Mucosa of descending colon (tissue), 3 donors: ENCODE data around the gene SPAST. TPM values are rescaled to one million over a fixed set of nuclear protein-coding genes. Genes with fewer than 3 reads are reported as not detected.

Experiments used
- ATAC-seq: fragments of 200-7000 bp; cut with Tn5 transposase; one replicate; pipeline ENCODE4 v1.9.1; 2020; ENCODE audit warnings: mild to moderate bottlenecking, moderate library complexity
- DNase-seq, 3 donors: peaks; one replicate each; pipeline ENCODE4 v3.0.0-alpha.2; 2020
- H3K36me3 ChIP-seq: fragments of 200-600 bp; one replicate; pipeline ENCODE4 v1.8.0; 2021; ENCODE audit warnings: low read depth, mild to moderate bottlenecking
- H3K4me1 ChIP-seq: fragments of 200-600 bp; one replicate; pipeline ENCODE4 v1.8.0; 2021; ENCODE audit warnings: low read depth, mild to moderate bottlenecking
- H3K4me3 ChIP-seq: fragments of 200-600 bp; one replicate; pipeline ENCODE4 v1.8.0; 2021; ENCODE audit warnings: mild to moderate bottlenecking
- H3K9me3 ChIP-seq: fragments of 200-600 bp; one replicate; pipeline ENCODE4 v1.8.0; 2021; ENCODE audit warnings: mild to moderate bottlenecking
- intact Hi-C, 2 donors: fragments of 100-400 bp; cut with DNase I in 1 of 2; cut with micrococcal nuclease in 1 of 2; formaldehyde crosslinking; loops; one replicate each; pipeline versions ENCODE4 v1.11.0 to v1.11.1; 2022; cut with DNase I, micrococcal nuclease
- total RNA-seq, 3 donors: library from RNA; stranded (reverse); fragmentation: NEBNext Ultra II Directional in 2 of 3; extraction: Animal tissue kit (Norgen Biotek cat#: 25700) in 2 of 3; gene quantifications; one replicate each; pipeline versions ENCODE4 v1.2.1 to v1.2.4, GENCODE V29; 2021 to 2023
- TF ChIP-seq, protein P1 (sequence below): fragments of 200-600 bp; IDR thresholded peaks from one replicate; pipeline ENCODE4 v1.8.0; 2022; ENCODE audit warnings: antibody characterized with exemption, mild to moderate bottlenecking
- donor health status: DM: no; HTN: no; CAD: no; lungs with moderate emphysema.
- donor health status: DM: no; HTN: no; CAD: no.
- donor health status: DM: no; HTN: yes; CAD: no.

Gene SPAST
- total RNA-seq, 3 donors from 2014 or later, result 17.2 to 18.9 (median 17.2) TPM

DNA sequence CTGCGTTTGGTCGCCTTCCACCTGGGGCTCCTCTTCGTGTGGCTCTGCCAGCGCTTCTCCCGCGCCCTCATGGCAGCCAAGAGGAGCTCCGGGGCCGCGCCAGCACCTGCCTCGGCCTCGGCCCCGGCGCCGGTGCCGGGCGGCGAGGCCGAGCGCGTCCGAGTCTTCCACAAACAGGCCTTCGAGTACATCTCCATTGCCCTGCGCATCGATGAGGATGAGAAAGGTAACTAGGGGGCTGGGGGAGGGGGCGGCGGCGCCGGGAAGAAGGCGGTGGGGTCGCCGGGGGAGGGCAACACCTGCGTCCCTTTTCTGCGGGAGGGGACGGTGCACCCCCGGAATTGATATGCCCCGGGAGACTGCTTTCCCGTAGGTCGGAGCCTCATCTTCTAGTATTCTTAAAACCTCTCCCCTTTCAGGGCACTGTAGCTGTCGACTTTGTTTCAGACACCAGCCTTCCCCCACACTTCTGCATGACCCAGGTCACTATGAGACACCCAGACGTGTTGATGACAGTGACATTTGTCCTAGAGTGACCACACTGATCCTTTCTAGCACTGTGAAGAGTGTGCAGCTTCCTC, 755 bp downstream of the SPAST start:
- intact Hi-C loops, result loop anchor here in 1 of 2 donors (2.0 kb wide), 1 partner anchor 101 kb away; the partner anchor contains the start of gene SLC30A6
- peaks cover 5% of the 10 kb centered on the region for H3K4me1 ChIP-seq
- H3K9me3 ChIP-seq, result no peaks in the 10 kb centered on the region
- DNase-seq (peak in 1 of 3 donors; percentile 37), ATAC-seq (peak; percentile 6)
- TF ChIP-seq, protein P1, sequence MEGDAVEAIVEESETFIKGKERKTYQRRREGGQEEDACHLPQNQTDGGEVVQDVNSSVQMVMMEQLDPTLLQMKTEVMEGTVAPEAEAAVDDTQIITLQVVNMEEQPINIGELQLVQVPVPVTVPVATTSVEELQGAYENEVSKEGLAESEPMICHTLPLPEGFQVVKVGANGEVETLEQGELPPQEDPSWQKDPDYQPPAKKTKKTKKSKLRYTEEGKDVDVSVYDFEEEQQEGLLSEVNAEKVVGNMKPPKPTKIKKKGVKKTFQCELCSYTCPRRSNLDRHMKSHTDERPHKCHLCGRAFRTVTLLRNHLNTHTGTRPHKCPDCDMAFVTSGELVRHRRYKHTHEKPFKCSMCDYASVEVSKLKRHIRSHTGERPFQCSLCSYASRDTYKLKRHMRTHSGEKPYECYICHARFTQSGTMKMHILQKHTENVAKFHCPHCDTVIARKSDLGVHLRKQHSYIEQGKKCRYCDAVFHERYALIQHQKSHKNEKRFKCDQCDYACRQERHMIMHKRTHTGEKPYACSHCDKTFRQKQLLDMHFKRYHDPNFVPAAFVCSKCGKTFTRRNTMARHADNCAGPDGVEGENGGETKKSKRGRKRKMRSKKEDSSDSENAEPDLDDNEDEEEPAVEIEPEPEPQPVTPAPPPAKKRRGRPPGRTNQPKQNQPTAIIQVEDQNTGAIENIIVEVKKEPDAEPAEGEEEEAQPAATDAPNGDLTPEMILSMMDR, result no peak
- H3K4me3 ChIP-seq, result peak overlapping the region; percentile 63
- no peaks in the 10 kb centered on the region for H3K36me3 ChIP-seq

DNA sequence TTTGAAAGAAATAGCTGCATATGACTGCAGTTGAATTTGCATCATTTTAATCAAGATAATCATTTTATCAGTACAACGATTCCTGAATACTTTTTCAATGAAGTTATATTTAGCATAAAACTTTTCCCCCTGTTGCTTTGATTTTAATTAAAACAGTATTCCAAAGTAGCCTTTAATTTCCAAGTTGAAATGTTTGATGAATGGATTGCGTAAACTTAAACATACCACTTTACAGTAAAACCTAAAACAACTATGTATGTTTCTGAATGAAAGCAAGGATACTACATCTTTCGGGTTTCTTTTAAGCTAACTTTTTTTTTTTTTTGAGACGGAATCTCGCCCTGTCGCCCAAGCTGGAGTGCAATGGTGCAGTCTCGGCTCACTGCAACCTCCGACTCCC, 1.4 kb downstream of the SPAST start:
- peaks cover 5% of the 10 kb centered on the region for H3K4me1 ChIP-seq
- intact Hi-C loops, result loop anchor here in 1 of 2 donors (2.0 kb wide), 1 partner anchor 100 kb away; the partner anchor contains the start of gene SLC30A6
- H3K9me3 ChIP-seq, result no peaks in the 10 kb centered on the region
- no peak for DNase-seq
- H3K36me3 ChIP-seq, result no peaks in the 10 kb centered on the region
- ATAC-seq, result no peak
- TF ChIP-seq, protein P1, result no peak
- H3K4me3 ChIP-seq, result peak overlapping the region; percentile 63

DNA sequence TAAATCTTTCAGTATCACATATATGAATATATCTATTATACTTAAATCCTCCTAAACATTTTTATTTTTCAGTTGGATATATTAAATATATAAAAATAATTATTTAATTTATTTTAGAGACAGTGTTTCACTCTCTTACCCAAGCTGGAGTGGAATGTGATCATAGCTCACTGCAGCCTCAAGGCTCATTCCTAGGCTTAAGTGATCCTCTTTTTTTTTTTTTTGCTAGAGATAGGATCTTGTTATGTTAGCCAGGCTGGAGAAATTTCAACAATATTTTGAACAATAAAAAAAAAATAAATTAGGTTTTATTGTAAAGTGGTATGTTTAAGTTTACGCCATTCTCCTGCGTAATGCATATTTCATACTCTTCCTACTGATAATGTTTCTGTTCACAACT, 4.2 kb downstream of the SPAST start:
- no peaks in the 10 kb centered on the region for H3K9me3 ChIP-seq
- no peak overlapping the region for H3K4me3 ChIP-seq
- ATAC-seq (no peak), DNase-seq (no peak)
- no peaks in the 10 kb centered on the region for H3K36me3 ChIP-seq
- TF ChIP-seq, protein P1, result no peak
- intact Hi-C loops, result no loop called here
- peaks cover 5% of the 10 kb centered on the region for H3K4me1 ChIP-seq

DNA sequence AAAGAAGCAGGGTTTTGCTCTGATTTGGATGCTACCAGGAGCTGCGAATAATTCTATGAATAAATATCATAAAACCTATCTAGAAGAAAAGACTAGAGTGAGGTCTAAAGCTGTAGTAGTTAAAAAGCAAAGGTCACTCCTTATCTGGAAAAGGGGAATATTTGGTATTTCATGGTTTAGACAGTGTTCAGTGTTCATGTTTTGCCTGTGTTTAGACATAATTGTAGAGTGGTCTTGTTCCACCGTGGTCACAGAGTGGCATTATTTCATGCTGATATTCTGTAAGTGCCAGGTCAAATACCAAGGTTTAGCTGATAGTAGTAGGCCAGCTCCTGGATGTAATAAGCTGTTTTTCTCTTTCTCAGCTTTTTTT, 10.8 kb downstream of the SPAST start:
- H3K4me1 ChIP-seq, result no peaks in the 10 kb centered on the region
- no peaks in the 10 kb centered on the region for H3K9me3 ChIP-seq
- H3K4me3 ChIP-seq, result no peak overlapping the region
- TF ChIP-seq, protein P1, result no peak
- no peaks in the 10 kb centered on the region for H3K36me3 ChIP-seq
- DNase-seq (no peak), ATAC-seq (no peak)
- intact Hi-C loops, result no loop called here

DNA sequence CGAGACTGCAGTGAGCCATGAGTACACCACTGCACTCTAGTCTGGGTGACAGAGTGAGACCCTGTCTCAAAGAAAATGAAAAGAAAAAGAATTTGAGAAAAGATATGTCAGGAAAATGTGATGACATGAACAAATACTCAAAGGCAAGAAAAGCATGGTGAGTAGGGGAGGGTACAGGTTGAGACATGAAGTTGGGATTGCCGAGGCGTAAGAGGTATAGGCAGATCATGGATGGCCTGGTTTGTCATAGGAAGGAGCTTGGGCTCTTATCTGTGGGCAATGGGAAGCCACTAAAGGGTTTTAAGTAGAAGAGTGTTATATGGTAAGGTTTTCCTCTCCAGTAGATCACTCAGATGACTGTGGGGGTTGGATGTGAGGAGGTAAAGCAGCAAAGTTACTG, 32.3 kb downstream of the SPAST start:
- ATAC-seq (no peak), DNase-seq (no peak)
- Histone ChIP-seq H3K4me1 (no peaks in the 10 kb centered on the region), H3K36me3 (no peaks in the 10 kb centered on the region), H3K4me3 (no peak overlapping the region), H3K9me3 (no peaks in the 10 kb centered on the region)
- intact Hi-C loops, result no loop called here
- TF ChIP-seq, protein P1, result no peak

DNA sequence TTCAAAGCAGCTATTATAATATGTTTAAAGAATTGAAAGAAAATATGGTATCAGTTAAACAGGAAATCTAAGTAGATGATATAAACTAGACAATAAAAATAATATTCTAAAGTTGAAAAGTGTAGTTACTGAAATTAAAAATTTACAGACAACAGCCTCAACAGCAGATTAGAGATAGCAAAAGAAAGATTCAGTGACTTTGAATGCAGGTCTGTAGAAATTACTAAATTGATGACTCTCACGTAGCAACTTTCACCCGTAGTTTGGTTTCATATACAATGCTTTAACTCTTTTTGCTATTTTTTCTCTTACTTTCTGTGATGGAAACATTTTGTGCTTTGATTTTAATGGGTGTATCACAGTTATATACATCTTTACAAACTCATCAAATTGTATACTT, 44.8 kb downstream of the SPAST start:
- Histone ChIP-seq H3K4me1 (no peaks in the 10 kb centered on the region), H3K9me3 (no peaks in the 10 kb centered on the region), H3K36me3 (no peaks in the 10 kb centered on the region), H3K4me3 (no peak overlapping the region)
- TF ChIP-seq, protein P1, result no peak
- intact Hi-C loops, result no loop called here
- no peak for ATAC-seq
- no peak for DNase-seq
